ENCODE measurements around the gene VEPH1. TPM values are rescaled to one million over a fixed set of nuclear protein-coding genes. Genes with fewer than 3 reads are reported as not detected.

The VEPH1 gene
- total RNA-seq, 1 experiment from 2014 or later = 7.7 TPM

- Histone ChIP-seq H2BK15ac (ENCODE audit: low read depth, low read length) (no peak overlapping the region), H3K14ac (ENCODE audit: insufficient read depth, low read length) (no peak overlapping the region), H4K5ac (ENCODE audit: insufficient read length, low read depth, low read length) (no peak overlapping the region), H4K8ac (replicated peaks; ENCODE audit: insufficient read length, low read depth, low read length) (no peak overlapping the region), H3K56ac (ENCODE audit: insufficient read length, low read depth, low read length) (no peak overlapping the region), H3K23ac (ENCODE audit: insufficient read length, low read depth, low read length) (no peak overlapping the region), H2BK5ac (ENCODE audit: insufficient read length, low read length) (no peak overlapping the region), H3K9me3 (ENCODE audit: control insufficient read depth, low read depth, low read length) (no peaks in the 10 kb centered on the region), H2AK5ac (ENCODE audit: insufficient read length, low read length) (no peak overlapping the region), H3K4me1 (ENCODE audit: insufficient read depth, low read length) (no peaks in the 10 kb centered on the region), H3K4me2 (ENCODE audit: insufficient read depth, insufficient read length, low read length) (no peak overlapping the region), H2BK120ac (ENCODE audit: low read depth, low read length, poor library complexity, severe bottlenecking) (no peak overlapping the region), H3K9ac (ENCODE audit: extremely low read depth, insufficient read length, low read length) (no peak overlapping the region), H2BK12ac (ENCODE audit: insufficient read length, low read depth, low read length) (no peak overlapping the region), H3K79me1 (ENCODE audit: insufficient read depth, low read depth, low read length, poor library complexity, severe bottlenecking) (no peaks in the 10 kb centered on the region), H3K79me2 (ENCODE audit: insufficient read depth, low read length) (no peaks in the 10 kb centered on the region), H4K91ac (ENCODE audit: insufficient read length, low read depth, low read length) (no peak overlapping the region), H3K23me2 (ENCODE audit: insufficient read length, low read depth, low read length, poor library complexity, severe bottlenecking) (no peaks in the 10 kb centered on the region), H4K20me1 (ENCODE audit: control insufficient read depth, insufficient read depth, insufficient read length) (no peaks in the 10 kb centered on the region), H3K18ac (ENCODE audit: insufficient read length, low read depth, low read length) (no peak overlapping the region), H2BK20ac (ENCODE audit: low read depth, low read length, poor library complexity, severe bottlenecking) (no peak overlapping the region), H3K27me3 (ENCODE audit: insufficient read depth, low read length) (no peaks in the 10 kb centered on the region), H2AFZ (ENCODE audit: low read length) (no peak overlapping the region), H3K4ac (ENCODE audit: low read depth, low read length) (no peak overlapping the region), H3K27ac (ENCODE audit: insufficient read length, low read depth, low read length) (no peak overlapping the region), H3T11ph (ENCODE audit: low read length) (no peak overlapping the region)
- Mint-ChIP-seq H3K9me3 (no peaks in the 10 kb centered on the region), H3K4me3 (no peak overlapping the region), H3K27me3 (ENCODE audit: low read depth) (no peaks in the 10 kb centered on the region), H3K36me3 (ENCODE audit: insufficient read depth in 1 of 3, low read depth in 3 of 3) (no peaks in the 10 kb centered on the region), H3K27ac (no peak overlapping the region), H3K4me1 (no peaks in the 10 kb centered on the region)
- no CpG with 5 or more reads among the region's 2 CpGs for WGBS (ENCODE audit: extremely low coverage, insufficient read length, low lambda C conversion rate)
- TF ChIP-seq CTCF (conservative IDR thresholded peaks at IDR 0.05) = no peak
- DNase-seq = no peak
These were observed 191.4 kb downstream of the VEPH1 start for GRCh38 chr3:157311633-157312375.
